H9 (cell line): ENCODE data around the gene NDUFB10. TPM values are rescaled to one million over a fixed set of nuclear protein-coding genes. Genes with fewer than 3 reads are reported as not detected.

ENCODE experiments used
- DNase-seq: peaks from one replicate; pipeline ENCODE4 v3.0.0-alpha.2; 2017
- H2AFZ ChIP-seq: one replicate; pipeline ENCODE4 v1.6.1; 2013; ENCODE audit warnings: mild to moderate bottlenecking, low read length, control low read depth, moderate library complexity
- H2AK5ac ChIP-seq: 2 replicates; pipeline ENCODE4 v1.6.1; 2013; ENCODE audit warnings: low read length, control low read depth, mixed read lengths; ENCODE audit not compliant: insufficient read length
- H2BK120ac ChIP-seq: one replicate; pipeline ENCODE4 v1.6.1; 2013; ENCODE audit warnings: low read depth, mild to moderate bottlenecking, low read length, control low read depth, inconsistent platforms; ENCODE audit not compliant: poor library complexity, severe bottlenecking
- H2BK12ac ChIP-seq: 2 replicates; pipeline ENCODE4 v1.6.1; 2013; ENCODE audit warnings: low read length, control low read depth, mixed read lengths, low read depth; ENCODE audit not compliant: insufficient read length
- H2BK15ac ChIP-seq: 2 replicates; pipeline ENCODE4 v1.6.1; 2013; ENCODE audit warnings: low read depth, low read length, control low read depth
- H2BK20ac ChIP-seq: one replicate; pipeline ENCODE4 v1.6.1; 2013; ENCODE audit warnings: low read depth, mild to moderate bottlenecking, low read length, control low read depth, inconsistent platforms; ENCODE audit not compliant: poor library complexity, severe bottlenecking
- H2BK5ac ChIP-seq: 2 replicates; pipeline ENCODE4 v1.6.1; 2013; ENCODE audit warnings: low read length, control low read depth, mixed read lengths; ENCODE audit not compliant: insufficient read length
- H3K14ac ChIP-seq: 2 replicates; pipeline ENCODE4 v1.6.1; 2013; ENCODE audit warnings: low read length, control low read depth; ENCODE audit not compliant: insufficient read depth
- H3K18ac ChIP-seq: 2 replicates; pipeline ENCODE4 v1.6.1; 2013; ENCODE audit warnings: low read depth, mild to moderate bottlenecking, mixed read lengths, low read length, control low read depth; ENCODE audit not compliant: insufficient read length
- H3K23ac ChIP-seq: 2 replicates; pipeline ENCODE4 v1.6.1; 2013; ENCODE audit warnings: low read length, control low read depth, mixed read lengths, low read depth; ENCODE audit not compliant: insufficient read length
- H3K23me2 ChIP-seq: 2 replicates; pipeline ENCODE4 v1.6.1; 2013; ENCODE audit warnings: low read depth, mild to moderate bottlenecking, mixed read lengths, low read length, control low read depth; ENCODE audit not compliant: insufficient read length, poor library complexity, severe bottlenecking
- H3K27ac ChIP-seq: 2 replicates; pipeline ENCODE4 v1.5.1; 2013; ENCODE audit warnings: low read length, control low read depth, mixed read lengths, low read depth; ENCODE audit not compliant: insufficient read length
- H3K27me3 ChIP-seq: 2 replicates; pipeline ENCODE4 v1.6.1; 2013; ENCODE audit warnings: low read length, control low read depth, inconsistent platforms; ENCODE audit not compliant: insufficient read depth
- H3K4ac ChIP-seq: 2 replicates; pipeline ENCODE4 v1.6.1; 2013; ENCODE audit warnings: low read depth, mild to moderate bottlenecking, control low read depth, inconsistent platforms, low read length, moderate library complexity
- H3K4me1 ChIP-seq: 2 replicates; pipeline ENCODE4 v1.6.1; 2013; ENCODE audit warnings: low read length, control low read depth, inconsistent platforms; ENCODE audit not compliant: insufficient read depth
- H3K4me2 ChIP-seq: 2 replicates; pipeline ENCODE4 v1.6.1; 2013; ENCODE audit warnings: low read length, control low read depth, mixed read lengths; ENCODE audit not compliant: insufficient read length, insufficient read depth
- H3K56ac ChIP-seq: 2 replicates; pipeline ENCODE4 v1.6.1; 2013; ENCODE audit warnings: low read depth, mild to moderate bottlenecking, mixed read lengths, low read length, control low read depth; ENCODE audit not compliant: insufficient read length
- H3K79me1 ChIP-seq: 2 replicates; pipeline ENCODE4 v1.6.1; 2013; ENCODE audit warnings: low read depth, mild to moderate bottlenecking, moderate library complexity, low read length, control low read depth, inconsistent platforms; ENCODE audit not compliant: insufficient read depth, poor library complexity, severe bottlenecking
- H3K79me2 ChIP-seq: 2 replicates; pipeline ENCODE4 v1.6.1; 2013; ENCODE audit warnings: low read length, control low read depth, inconsistent platforms; ENCODE audit not compliant: insufficient read depth
- H3K9ac ChIP-seq: 2 replicates; pipeline ENCODE4 v1.6.1; 2013; ENCODE audit warnings: low read length, control low read depth, mixed read lengths; ENCODE audit not compliant: insufficient read length; ENCODE audit errors: extremely low read depth
- H3K9me3 ChIP-seq: one replicate; pipeline ENCODE4 v1.6.1; 2013; ENCODE audit warnings: low read depth, low read length, inconsistent platforms; ENCODE audit not compliant: control insufficient read depth
- H3T11ph ChIP-seq: one replicate; pipeline ENCODE4 v1.6.1; 2013; ENCODE audit warnings: mild to moderate bottlenecking, low read length, control low read depth, inconsistent platforms
- H4K20me1 ChIP-seq: one replicate; pipeline ENCODE4 v1.6.1; 2013; ENCODE audit not compliant: control insufficient read depth, insufficient read length, insufficient read depth
- H4K5ac ChIP-seq: 2 replicates; pipeline ENCODE4 v1.6.1; 2013; ENCODE audit warnings: low read depth, mild to moderate bottlenecking, mixed read lengths, low read length, control low read depth; ENCODE audit not compliant: insufficient read length
- H4K8ac ChIP-seq: replicated peaks from 2 replicates; pipeline ENCODE4 v1.6.1; 2013; ENCODE audit warnings: low read length, control low read depth, mixed read lengths, low read depth; ENCODE audit not compliant: insufficient read length
- H4K91ac ChIP-seq: 2 replicates; pipeline ENCODE4 v1.6.1; 2013; ENCODE audit warnings: low read depth, mild to moderate bottlenecking, moderate library complexity, mixed read lengths, low read length, control low read depth; ENCODE audit not compliant: insufficient read length
- H3K27ac Mint-ChIP-seq, 3 experiments: 2 replicates in 2 of 3; 3 replicates in 1 of 3; pipeline ENCODE4 v1.8.0; 2020 to 2021; ENCODE audit warnings: mixed read lengths in 3 of 3, mild to moderate bottlenecking in 1 of 3, moderate library complexity in 1 of 3
- H3K27me3 Mint-ChIP-seq: 2 replicates; pipeline ENCODE4 v1.8.0; 2021; ENCODE audit warnings: low read depth, mild to moderate bottlenecking, moderate library complexity, mixed read lengths
- H3K36me3 Mint-ChIP-seq, 3 experiments: 2 replicates in 2 of 3; 3 replicates in 1 of 3; pipeline ENCODE4 v1.8.0; 2020 to 2021; ENCODE audit warnings: low read depth in 3 of 3, mixed read lengths in 3 of 3; ENCODE audit not compliant: insufficient read depth in 1 of 3
- H3K4me1 Mint-ChIP-seq, 2 experiments: 2 replicates each; pipeline ENCODE4 v1.8.0; 2020; ENCODE audit warnings: mixed read lengths in 2 of 2
- H3K4me3 Mint-ChIP-seq, 2 experiments: 2 replicates in 1 of 2; 3 replicates in 1 of 2; pipeline ENCODE4 v1.8.0; 2020 to 2021; ENCODE audit warnings: mild to moderate bottlenecking in 2 of 2, mixed read lengths in 2 of 2, moderate library complexity in 1 of 2
- H3K9me3 Mint-ChIP-seq, 2 experiments: 2 replicates in 1 of 2; 3 replicates in 1 of 2; pipeline ENCODE4 v1.8.0; 2020; ENCODE audit warnings: mild to moderate bottlenecking in 2 of 2, mixed read lengths in 2 of 2, moderate library complexity in 1 of 2
- CTCF ChIP-seq: fragments of 200-600 bp; sonication (generic); conservative IDR thresholded peaks from 3 replicates; pipeline ENCODE4 v1.8.0; 2021; ENCODE audit warnings: antibody characterized with exemption, mild to moderate bottlenecking
- WGBS: extraction: QIAGEN DNeasy Blood & Tissue Kit; methylation state at CpG from one replicate; pipeline ENCODE4 v1.1.7; 2013; ENCODE audit warnings: missing lambda C conversion rate, low lambda C conversion rate, mixed read lengths; ENCODE audit not compliant: insufficient read length; ENCODE audit errors: extremely low coverage; 5-methylcytosine and 5-hydroxymethylcytosine counted together
- total RNA-seq: library from RNA; stranded (reverse); gene quantifications from 2 replicates; pipeline ENCODE4 v1.2.1, GENCODE V29; 2021

NDUFB10 gene
- total RNA-seq, 1 experiment from 2014 or later: 191 TPM

DNA sequence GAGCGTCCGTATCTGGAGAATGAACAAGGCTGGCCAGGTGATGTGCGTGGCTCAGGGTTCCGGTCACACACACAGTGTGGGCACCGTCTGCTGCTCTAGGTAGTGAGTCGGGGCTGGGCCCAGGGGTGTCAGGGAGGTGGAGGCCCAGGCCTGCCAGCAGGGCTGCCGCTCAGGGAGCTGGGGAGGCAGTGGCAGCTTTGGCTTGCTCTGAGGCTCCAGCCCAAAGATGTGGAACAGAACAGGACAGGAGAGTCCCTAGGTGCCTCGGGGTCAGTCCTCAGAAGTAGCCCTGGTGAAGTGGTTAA, 16.8 kb downstream of the NDUFB10 start:
- TF ChIP-seq CTCF: no peak
- Histone ChIP-seq H3K79me1 (peaks cover 5% of the 10 kb centered on the region), H4K91ac (no peak overlapping the region), H2AK5ac (no peak overlapping the region), H3K4me2 (no peak overlapping the region), H4K8ac (no peak overlapping the region), H3K27ac (no peak overlapping the region), H2BK20ac (no peak overlapping the region), H4K5ac (no peak overlapping the region), H3K9ac (no peak overlapping the region), H2AFZ (no peak overlapping the region), H3T11ph (no peak overlapping the region), H3K4me1 (no peaks in the 10 kb centered on the region), H2BK15ac (no peak overlapping the region), H3K4ac (no peak overlapping the region), H3K9me3 (no peaks in the 10 kb centered on the region), H3K27me3 (peaks cover 6% of the 10 kb centered on the region; the same call in 1 of the 2 replicates), H3K79me2 (peaks cover 6% of the 10 kb centered on the region; the same call in 1 of the 2 replicates), H3K14ac (no peak overlapping the region), H2BK5ac (no peak overlapping the region), H2BK120ac (no peak overlapping the region), H3K23ac (no peak overlapping the region), H4K20me1 (no peaks in the 10 kb centered on the region), H3K56ac (no peak overlapping the region), H2BK12ac (no peak overlapping the region), H3K23me2 (peaks cover 17% of the 10 kb centered on the region), H3K18ac (no peak overlapping the region)
- H3K4me3 Mint-ChIP-seq: no peak overlapping the region
- no peak for DNase-seq
- no peak overlapping the region; a peak in 1 of 7 replicates for H3K27ac Mint-ChIP-seq
- WGBS: no CpG with 5 or more reads among the region's 8 CpGs
- H3K27me3 Mint-ChIP-seq: peaks cover 19% of the 10 kb centered on the region
- H3K36me3 Mint-ChIP-seq: peaks cover 10 to 27% (median 25%) of the 10 kb centered on the region in 3 experiments
- H3K9me3 Mint-ChIP-seq: no peaks in the 10 kb centered on the region
- H3K4me1 Mint-ChIP-seq: peaks cover 8 to 15% of the 10 kb centered on the region in 2 experiments
